Muscle layer of duodenum (tissue), 2 donors: ENCODE results near the gene MEF2A.

Source experiments
- H3K27ac ChIP-seq: one replicate; pipeline ENCODE4 v1.7.0; 2013; ENCODE audit warnings: mild to moderate bottlenecking, low read length
- H3K27me3 ChIP-seq: one replicate; pipeline ENCODE4 v1.7.0; 2013; ENCODE audit warnings: low read depth, mild to moderate bottlenecking, control low read depth, low read length
- H3K36me3 ChIP-seq, 2 donors: one replicate each; pipeline ENCODE4 v1.7.0; 2013; ENCODE audit warnings: low read length in 2 of 2, control low read depth in 1 of 2, mild to moderate bottlenecking in 1 of 2; ENCODE audit not compliant: insufficient read depth in 2 of 2, control insufficient read depth in 1 of 2
- H3K4me1 ChIP-seq, 2 donors: one replicate each; pipeline ENCODE4 v1.7.0; 2013; ENCODE audit warnings: low read length in 2 of 2, mild to moderate bottlenecking in 2 of 2, control low read depth in 1 of 2, moderate library complexity in 1 of 2; ENCODE audit not compliant: insufficient read depth in 2 of 2, control insufficient read depth in 1 of 2
- H3K4me3 ChIP-seq, 2 donors: one replicate each; pipeline ENCODE4 v1.7.0; 2013; ENCODE audit warnings: low read length in 2 of 2, low read depth in 1 of 2, mild to moderate bottlenecking in 1 of 2
- H3K9me3 ChIP-seq, 2 donors: one replicate each; pipeline ENCODE4 v1.7.0; 2013; ENCODE audit warnings: low read length in 2 of 2, control low read depth in 1 of 2, mild to moderate bottlenecking in 1 of 2; ENCODE audit not compliant: control insufficient read depth in 1 of 2
- donor health status: healthy.

MEF2A gene

DNA sequence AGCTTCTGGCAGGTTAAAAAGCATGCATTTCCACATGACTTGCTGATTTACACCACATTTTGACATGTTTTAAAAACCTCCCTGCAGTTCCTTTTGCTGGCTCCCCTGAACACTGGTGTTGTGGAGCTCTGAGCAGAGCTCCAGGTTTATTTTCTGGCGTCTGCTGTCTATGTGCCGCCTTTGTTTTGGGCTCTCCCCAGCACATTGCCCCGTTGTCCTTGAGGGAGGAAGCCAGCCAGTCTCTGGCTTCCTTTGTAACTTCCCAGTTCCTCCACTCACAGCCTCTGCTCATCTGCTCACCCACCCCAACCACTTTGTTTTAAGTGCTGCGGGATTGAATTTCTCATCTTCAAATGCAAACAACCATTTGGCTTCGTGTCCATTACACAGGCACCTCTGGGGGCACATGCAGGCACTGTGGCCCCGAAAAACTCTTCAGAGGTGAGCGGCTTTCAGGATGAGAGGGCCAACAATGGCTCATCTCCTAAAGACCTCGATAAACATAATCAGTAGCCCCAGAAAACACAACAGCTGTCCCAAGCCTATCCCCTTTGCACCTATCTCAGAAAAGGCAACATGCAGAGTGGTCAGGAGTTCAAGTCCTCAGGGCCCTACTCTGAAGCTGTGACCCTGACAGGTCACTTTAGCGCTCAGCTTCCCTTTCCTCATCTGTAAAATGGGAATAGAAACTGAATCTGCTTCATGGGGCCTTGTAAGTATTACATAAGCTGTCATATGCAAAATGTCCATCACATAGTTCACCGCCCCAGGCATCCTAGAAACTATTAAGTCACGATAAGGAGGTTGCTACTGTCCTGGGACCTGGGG lies 1.3 kb upstream of the MEF2A start:
- Histone ChIP-seq H3K27ac (peak overlapping the region; percentile 85), H3K4me3 (peak overlapping the region; percentile 52 to 54), H3K4me1 (peaks cover 22 to 33% of the 10 kb centered on the region in 2 donors), H3K27me3 (no peaks in the 10 kb centered on the region), H3K36me3 (peaks cover 0 to 5% of the 10 kb centered on the region in 2 donors), H3K9me3 (no peaks in the 10 kb centered on the region)

DNA sequence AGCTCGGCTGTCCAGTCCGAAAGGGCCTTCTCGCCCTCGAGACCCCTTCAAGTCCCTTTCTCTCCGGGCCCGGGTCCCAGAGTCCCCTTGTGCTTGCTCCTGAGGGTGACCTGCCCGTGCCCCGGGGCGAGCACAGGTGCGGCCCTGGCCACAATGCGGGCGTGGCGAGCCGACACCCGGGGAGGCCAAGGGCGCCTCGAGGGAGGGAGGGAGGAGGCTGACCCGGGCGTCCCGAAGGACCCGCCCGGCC lies 810 bp upstream of the MEF2A start:
- Histone ChIP-seq H3K27me3 (no peaks in the 10 kb centered on the region), H3K27ac (peak overlapping the region; percentile 85), H3K9me3 (no peaks in the 10 kb centered on the region), H3K36me3 (peaks cover 0 to 5% of the 10 kb centered on the region in 2 donors), H3K4me3 (peak overlapping the region; percentile 52 to 54), H3K4me1 (peaks cover 22 to 33% of the 10 kb centered on the region in 2 donors)

DNA sequence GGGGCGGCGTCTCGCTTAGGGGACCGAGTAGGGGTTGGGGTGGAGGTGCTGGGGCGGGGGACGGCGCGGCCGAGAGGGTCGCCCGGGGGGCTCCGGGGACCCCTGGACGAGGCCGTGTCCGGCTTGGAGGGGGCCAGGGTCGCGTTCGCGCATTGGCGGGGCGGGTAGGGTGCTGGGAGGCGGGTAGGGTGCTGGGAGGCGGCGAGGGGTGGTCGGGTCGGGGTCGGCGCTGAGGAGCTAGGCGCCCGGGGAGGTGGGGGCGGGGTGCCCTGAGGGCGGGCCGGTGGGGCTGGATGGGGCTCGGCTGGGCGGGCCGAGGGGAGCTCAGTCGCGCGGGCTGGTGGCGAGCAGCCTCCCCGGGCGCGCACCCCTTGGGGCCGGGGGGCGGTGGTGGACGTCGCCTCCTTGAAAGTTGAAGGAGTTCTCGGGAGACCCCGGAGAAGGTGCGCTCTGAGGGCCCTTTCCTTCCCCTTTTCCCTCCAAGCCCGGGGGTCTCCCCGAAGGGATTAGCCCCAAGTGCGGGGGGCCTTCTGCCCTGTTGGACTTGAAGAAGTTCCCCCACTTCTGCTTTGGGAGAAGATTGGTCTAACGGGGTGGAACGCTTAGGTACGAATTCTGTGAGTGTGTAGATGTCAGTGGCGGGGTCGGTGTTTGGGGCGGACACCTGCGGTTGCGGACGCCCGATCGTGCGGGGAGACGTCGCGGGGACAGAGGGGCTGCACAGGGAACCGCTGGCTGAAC lies 543 bp downstream of the MEF2A start:
- Histone ChIP-seq H3K9me3 (no peaks in the 10 kb centered on the region), H3K4me3 (peak overlapping the region; percentile 80 to 90), H3K4me1 (peaks cover 22 to 33% of the 10 kb centered on the region in 2 donors), H3K27ac (peak overlapping the region; percentile 86), H3K27me3 (no peaks in the 10 kb centered on the region), H3K36me3 (peaks cover 0 to 5% of the 10 kb centered on the region in 2 donors)

DNA sequence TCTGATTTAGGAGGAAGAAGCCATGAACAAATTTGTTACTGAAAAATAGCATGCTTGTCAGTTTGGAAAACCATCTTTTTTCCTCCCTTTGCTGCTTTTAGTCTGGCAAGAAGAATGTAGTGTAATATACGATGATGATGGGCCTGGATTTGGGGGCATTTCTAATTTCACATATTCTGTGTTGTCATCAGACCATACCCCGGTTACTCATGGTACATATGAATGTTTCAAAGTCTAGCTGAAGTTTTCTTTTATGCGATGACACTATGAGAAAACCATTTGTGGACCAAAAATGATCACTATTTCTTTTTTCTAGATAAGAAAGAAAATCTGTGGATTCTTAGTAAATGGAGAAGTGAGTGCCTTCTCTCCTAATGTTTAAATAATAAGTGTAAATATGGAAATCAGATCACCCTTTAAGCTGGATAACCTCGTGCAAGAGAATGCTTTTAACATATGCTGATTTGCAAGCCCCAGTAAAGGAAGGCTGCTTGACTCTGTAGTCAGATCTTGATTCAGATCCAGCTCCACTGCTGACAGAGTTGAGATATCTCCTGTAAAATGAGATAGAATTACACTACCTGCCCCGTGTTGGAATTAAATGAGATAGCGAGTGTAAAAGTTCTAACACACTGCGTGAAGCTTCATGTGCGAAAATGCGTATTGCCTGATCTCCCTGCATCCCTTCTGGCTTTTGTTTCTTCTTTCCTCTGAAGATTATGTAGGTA lies 3.0 kb downstream of the MEF2A start:
- H3K27ac ChIP-seq, result peak overlapping the region; percentile 62

DNA sequence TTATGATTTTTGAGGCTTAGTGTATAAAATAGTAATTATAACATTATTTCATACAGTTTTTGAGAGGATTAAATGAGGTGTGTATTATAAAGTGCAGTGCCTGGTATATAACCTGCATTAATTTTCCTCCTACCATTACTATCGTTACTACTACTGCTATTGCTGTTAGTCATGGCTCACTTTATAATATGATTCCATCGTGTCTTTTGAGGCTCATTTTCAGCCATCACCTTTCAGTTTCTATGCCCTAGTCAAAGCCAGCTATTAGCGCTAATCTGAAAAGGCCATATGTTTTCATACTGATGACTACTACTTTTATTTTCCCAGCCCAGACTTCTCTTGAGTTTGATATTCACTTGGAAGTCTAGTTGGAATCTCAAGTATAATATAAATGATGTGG lies 5.5 kb downstream of the MEF2A start:
- H3K9me3 ChIP-seq, result no peaks in the 10 kb centered on the region

More for the DNA sequence above, 3.0 kb downstream of the MEF2A start:
- Histone ChIP-seq H3K9me3 (no peaks in the 10 kb centered on the region), H3K27me3 (no peaks in the 10 kb centered on the region), H3K4me1 (peaks cover 17 to 42% of the 10 kb centered on the region in 2 donors), H3K36me3 (peaks cover 0 to 5% of the 10 kb centered on the region in 2 donors), H3K4me3 (peak overlapping the region in 1 of 2 donors; percentile 35)

DNA sequence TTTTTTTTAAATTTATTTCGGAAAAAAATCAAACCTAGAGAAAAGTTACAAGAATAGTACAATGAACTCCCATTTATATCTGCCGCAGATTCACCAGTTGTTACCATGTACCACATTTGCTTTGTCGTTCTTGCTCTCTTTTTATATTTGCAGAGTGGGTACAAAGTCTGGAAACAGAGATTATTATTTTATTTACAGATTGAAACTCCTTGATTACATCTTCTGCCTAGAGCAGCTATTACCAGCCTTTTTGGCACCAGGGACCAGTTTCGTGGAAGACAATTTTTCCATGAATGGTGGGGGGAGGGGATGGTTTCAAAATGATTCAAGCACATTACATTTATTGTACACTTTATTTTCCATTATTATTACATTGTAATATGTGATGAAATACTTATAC lies 8.3 kb downstream of the MEF2A start:
- Histone ChIP-seq H3K36me3 (no peaks in the 10 kb centered on the region), H3K4me1 (peaks cover 8 to 37% of the 10 kb centered on the region in 2 donors), H3K4me3 (no peak overlapping the region), H3K27me3 (no peaks in the 10 kb centered on the region), H3K9me3 (no peaks in the 10 kb centered on the region), H3K27ac (no peak overlapping the region)

More for the DNA sequence above, 5.5 kb downstream of the MEF2A start:
- Histone ChIP-seq H3K27me3 (no peaks in the 10 kb centered on the region), H3K27ac (no peak overlapping the region), H3K4me3 (no peak overlapping the region), H3K4me1 (peaks cover 13 to 43% of the 10 kb centered on the region in 2 donors), H3K36me3 (no peaks in the 10 kb centered on the region)

DNA sequence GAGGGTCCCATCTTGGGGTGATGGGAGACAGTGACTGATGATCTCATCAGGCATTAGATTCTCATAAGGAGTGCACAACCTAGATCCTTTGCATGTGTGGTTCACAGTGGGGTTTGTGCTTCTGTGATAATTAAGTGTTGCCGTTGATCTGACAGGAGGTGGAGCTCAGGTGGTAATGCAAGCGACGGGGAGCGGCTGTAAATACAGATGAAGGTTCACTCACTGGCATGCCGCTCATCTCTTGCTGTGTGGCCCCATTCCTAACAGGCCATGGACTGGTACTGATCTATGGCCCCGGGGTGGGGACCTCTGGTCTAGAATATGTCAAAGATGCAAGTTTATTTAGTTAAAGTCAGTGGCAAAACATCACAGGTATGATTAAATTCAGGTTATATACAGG lies 8.7 kb downstream of the MEF2A start:
- Histone ChIP-seq H3K27me3 (no peaks in the 10 kb centered on the region), H3K4me1 (peaks cover 5 to 34% of the 10 kb centered on the region in 2 donors)

DNA sequence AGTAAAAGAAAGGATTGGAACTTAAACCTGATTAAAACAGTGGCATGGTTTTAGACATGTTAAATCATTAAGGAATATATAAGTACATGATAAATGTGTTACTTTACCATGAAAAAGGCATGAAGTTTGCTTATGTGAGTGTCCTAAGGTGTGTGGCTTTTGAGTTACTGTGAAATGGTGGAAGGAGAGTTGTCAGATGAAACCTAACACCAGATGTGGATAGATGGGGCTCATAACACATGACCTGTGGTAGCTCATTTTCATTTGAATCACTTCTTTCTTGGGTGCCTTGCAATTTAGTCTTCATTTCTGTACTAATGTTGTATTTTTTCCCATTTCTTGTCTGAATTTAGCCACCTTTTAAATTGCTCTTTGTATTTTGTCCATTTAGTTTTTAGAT lies 13.0 kb downstream of the MEF2A start:
- Histone ChIP-seq H3K27ac (no peak overlapping the region), H3K4me1 (peaks cover 3 to 32% of the 10 kb centered on the region in 2 donors), H3K4me3 (no peak overlapping the region), H3K9me3 (no peaks in the 10 kb centered on the region), H3K27me3 (no peaks in the 10 kb centered on the region), H3K36me3 (no peaks in the 10 kb centered on the region)

More for the DNA sequence above, 8.7 kb downstream of the MEF2A start:
- Histone ChIP-seq H3K27ac (no peak overlapping the region), H3K36me3 (no peaks in the 10 kb centered on the region), H3K9me3 (no peaks in the 10 kb centered on the region), H3K4me3 (no peak overlapping the region)

DNA sequence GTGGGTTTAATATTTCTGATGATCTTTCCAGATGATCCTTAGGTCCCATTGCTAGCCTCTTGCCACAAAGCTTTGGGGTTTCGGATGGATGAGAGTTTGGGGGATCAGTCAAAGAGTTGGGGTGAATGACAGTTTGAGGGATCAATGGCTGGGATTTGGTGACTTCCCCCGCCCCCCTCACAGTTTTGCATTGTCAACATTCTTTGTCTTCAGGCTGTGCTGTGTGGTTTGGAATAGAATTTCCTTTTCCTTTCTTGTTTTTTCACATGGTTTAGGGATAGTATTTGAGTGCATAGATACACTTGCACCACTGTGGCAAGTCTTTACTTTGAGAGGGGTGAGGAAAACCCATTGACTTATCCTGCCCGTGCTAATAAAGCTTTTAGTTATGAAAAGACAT lies 14.3 kb downstream of the MEF2A start:
- no peaks in the 10 kb centered on the region for H3K9me3 ChIP-seq
- H3K36me3 ChIP-seq, result no peaks in the 10 kb centered on the region
- H3K4me3 ChIP-seq, result no peak overlapping the region
- no peak overlapping the region for H3K27ac ChIP-seq
- H3K27me3 ChIP-seq, result no peaks in the 10 kb centered on the region
- H3K4me1 ChIP-seq, result peaks cover 0 to 24% of the 10 kb centered on the region in 2 donors

DNA sequence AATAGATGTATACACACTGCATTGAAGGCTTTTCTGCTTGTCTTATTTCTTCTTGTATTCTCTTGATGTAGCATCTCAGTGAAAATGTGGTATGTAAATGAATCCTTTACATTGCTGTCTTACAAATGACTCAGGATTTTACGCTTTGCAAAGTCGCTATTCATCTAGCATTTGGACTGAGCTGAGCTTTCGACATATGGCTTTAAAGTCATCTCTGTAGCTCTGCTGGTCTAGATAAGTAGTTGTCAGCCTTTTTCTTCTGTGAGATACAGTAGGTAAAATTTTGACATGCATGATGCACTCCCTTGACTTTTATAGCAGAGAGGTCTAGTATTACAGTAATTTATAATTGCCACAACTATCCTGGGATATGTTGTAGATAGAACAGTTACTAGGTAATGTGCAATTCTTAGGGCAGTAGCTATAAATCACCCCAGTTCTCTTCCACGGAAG lies 16.8 kb downstream of the MEF2A start:
- Histone ChIP-seq H3K36me3 (peaks cover 0 to 5% of the 10 kb centered on the region in 2 donors), H3K9me3 (peaks cover 2 to 4% of the 10 kb centered on the region in 2 donors), H3K27me3 (no peaks in the 10 kb centered on the region), H3K4me3 (no peak overlapping the region), H3K27ac (no peak overlapping the region), H3K4me1 (peaks cover 0 to 13% of the 10 kb centered on the region in 2 donors)

DNA sequence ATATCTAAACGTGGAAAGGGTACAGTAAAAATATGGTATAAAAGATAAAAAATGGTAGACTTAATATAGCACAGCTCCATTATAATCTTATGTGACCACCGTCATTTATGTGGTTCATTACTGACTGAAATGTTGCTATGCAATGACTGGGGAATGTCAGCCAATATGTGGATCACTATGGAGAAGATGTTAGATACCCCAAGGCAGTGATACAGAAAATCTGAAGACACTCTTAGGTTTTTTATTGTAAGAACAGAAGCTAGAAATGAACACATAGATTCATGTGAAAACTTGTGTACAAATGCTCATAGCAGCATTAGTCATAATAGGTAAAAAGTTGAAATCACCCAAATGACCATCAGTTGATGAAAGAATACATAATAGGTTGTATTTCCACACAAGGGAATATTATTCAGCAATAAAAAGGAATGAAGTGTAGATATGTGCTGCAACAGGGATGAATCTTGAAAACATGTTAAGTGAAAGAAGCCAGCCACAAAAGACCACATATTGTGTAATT lies 18.4 kb downstream of the MEF2A start:
- peaks cover 0 to 5% of the 10 kb centered on the region in 2 donors for H3K36me3 ChIP-seq
- H3K27ac ChIP-seq, result no peak overlapping the region
- no peaks in the 10 kb centered on the region for H3K27me3 ChIP-seq
- no peak overlapping the region for H3K4me3 ChIP-seq
- H3K9me3 ChIP-seq, result peaks cover 2 to 4% of the 10 kb centered on the region in 2 donors
- peaks cover 0 to 10% of the 10 kb centered on the region in 2 donors for H3K4me1 ChIP-seq
